GM12864 (cell line): Measurements from ENCODE around the gene HDAC11.

ENCODE experiments used
- DNase-seq: peaks from one replicate; pipeline ENCODE4 v3.0.0-alpha.2; 2011; ENCODE audit warnings: low read depth
- H3K4me3 ChIP-seq: 2 replicates; pipeline ENCODE4 v1.5.1; 2011; ENCODE audit warnings: mild to moderate bottlenecking, low read depth, low read length, control low read depth
- CTCF ChIP-seq: IDR thresholded peaks from 2 replicates; pipeline ENCODE4 v1.5.1; 2011; ENCODE audit warnings: low read depth, mild to moderate bottlenecking, moderate library complexity, low read length, control low read depth, inconsistent platforms; ENCODE audit errors: missing control alignments

HDAC11 gene

DNA sequence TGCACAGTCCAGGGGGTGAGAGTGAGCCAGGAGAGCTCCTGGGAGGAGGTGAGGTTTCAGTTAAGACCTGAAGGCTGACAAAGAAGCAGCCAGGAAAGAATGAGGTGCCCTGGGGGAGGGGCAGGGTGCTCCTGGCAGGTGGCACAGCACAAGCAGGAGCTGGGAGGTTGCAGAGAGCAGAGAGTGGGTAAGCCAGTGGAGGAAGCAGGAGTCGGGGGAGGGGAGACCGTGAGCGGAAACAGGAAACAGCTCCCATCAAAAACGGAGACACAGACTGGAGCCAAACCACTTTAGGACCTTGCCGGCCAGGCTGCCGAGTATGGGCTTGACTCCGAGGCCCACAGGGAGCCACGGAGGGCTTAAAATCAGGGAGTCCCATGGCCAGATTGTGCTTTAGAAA is 56.7 kb downstream of the HDAC11 start:
- no peak for TF ChIP-seq CTCF
- H3K4me3 ChIP-seq, result no peak overlapping the region
- DNase-seq, result no peak

DNA sequence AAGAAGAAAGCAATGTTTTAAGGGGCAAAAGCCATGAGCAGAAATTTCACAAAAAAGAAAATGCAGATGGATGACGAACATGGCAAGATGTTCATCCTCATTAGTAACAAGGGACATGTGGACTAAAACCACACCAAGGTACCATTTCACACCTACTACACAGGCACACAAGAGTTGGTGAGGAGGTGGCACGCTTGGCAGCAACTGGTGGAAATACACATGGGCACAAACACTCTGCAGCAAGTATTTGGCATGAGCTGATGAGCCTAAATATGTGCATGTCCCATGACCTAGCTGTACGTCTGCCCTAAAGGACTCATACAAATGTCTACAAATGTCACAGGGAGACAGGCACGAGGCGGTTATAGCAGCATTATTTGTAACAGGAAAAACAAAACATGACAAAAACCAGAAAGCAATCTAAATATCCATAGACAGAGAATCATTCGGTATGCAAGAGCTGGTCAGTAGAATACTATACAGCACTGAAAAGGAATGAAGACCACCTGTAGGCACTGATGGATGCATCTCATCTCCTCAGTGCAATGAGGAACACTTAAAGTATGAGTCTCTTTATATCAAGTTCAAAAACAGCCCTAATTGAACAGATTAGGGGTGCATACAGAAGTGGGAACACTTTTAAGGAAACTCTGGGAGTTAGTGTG is 57.3 kb downstream of the HDAC11 start:
- no peak for DNase-seq
- no peak overlapping the region for H3K4me3 ChIP-seq
- no peak for TF ChIP-seq CTCF

DNA sequence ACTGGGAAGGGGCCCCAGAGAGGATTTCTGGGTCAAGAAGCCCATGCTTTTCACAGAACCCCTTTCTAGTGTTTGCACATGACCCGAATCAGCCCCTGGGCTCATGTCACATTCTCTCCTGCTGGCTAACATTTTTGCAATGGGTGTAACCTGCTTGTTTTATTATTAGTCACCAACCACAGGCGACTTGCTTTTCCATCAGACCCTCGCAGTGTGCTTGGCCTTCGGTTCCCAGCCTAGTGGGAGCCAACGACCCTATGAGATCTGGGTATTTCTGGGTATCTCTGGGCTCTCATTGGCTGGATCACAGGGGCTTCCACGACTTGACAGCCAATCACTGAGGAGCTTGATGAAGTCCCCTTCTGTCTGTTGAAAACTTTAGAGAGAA is 57.8 kb downstream of the HDAC11 start:
- no peak for DNase-seq
- H3K4me3 ChIP-seq, result no peak overlapping the region
- no peak for TF ChIP-seq CTCF

- no peak overlapping the region for H3K4me3 ChIP-seq
- DNase-seq, result no peak
- no peak for TF ChIP-seq CTCF
Observed at GRCh38 chr3:13538520-13539291, 58.6 kb downstream of the HDAC11 start.

DNA sequence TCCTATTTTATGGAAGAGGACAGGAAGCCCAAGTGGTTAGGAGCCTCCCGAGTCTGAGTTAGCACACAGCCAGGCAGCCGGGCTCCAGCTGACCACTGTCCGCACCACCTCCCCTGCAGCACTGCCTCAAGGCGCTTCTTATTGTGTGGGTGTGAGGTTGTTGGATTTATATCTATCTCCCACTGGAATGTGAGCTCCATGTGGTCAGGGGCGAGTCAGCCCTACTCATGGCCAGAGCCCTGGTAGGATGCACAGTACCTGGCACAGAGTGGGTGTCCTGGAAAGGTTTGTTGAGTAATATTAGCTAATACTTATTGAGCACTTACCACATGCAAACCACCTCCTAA is 59.2 kb downstream of the HDAC11 start:
- no peak for TF ChIP-seq CTCF
- DNase-seq, result no peak
- H3K4me3 ChIP-seq, result no peak overlapping the region

DNA sequence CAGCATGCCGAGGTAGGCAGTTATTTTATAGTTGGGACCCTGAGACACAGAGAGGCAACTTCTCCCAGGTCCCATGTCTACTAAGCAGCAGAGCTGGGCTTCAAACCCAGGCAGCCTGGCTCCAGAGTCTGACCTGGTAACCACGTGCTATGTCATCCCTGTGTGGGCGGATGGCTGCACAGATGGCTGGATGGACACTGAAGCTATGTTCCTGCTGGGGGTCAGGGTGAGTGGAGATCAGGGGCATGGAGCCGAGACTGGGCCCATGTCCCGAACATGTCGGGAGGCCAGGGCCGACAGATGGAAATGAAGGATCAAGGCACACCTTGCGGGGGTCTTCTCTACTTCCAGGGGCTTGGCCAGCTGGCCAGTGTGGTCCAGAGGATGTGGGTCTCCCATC is 59.6 kb downstream of the HDAC11 start:
- TF ChIP-seq CTCF, result no peak
- H3K4me3 ChIP-seq, result no peak overlapping the region
- DNase-seq, result no peak
